ENCODE measurements around the gene TOGARAM1. TPM values are rescaled to one million over a fixed set of nuclear protein-coding genes. Genes with fewer than 3 reads are reported as not detected.

TOGARAM1 gene
- total RNA-seq: 10 to 100 TPM; 16.3 to 33.3 (median 21.0) TPM

DNA sequence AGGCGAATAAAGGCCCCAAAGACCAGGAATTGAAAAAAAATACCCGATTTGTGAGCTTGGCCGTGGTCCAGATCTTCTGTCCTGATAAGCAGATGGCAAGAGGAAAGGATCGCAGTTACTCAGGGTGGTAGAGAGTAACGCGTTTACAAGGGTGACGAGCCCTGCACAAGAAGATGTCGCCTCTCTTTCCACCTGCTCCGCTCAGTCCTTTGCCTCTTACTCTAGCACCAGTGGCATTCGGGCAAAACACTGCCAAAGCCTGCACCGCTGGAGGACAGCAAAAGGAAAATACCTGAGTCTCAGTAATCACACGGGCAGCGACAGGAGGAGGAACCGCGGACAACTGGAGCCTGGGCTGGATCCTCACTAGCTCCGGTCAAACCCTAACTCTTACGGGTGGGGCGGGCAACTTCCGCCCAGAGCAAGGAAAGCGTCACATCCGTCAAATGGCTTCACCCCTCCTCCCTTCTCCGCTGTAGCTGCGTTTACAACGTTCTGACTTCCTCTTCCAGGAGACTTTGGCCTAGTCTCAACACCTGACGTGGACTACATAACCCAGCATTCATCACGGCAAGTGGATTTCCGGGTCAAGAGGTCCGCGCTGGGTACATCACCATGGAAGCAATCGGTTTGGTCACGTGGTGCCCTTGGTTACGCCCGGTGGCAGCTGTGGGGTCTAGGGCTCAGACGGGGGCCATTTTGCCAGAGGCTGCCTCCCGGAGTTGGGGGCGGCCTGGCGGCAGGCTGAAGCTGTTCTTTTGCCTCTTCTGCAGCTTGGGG, at the start of gene TOGARAM1, which contains the start of gene KLHL28:
Gene TOGARAM1 (plus strand): TSS at position 637 of the 780 bp plus-strand sequence. CDS start 232 bp downstream, outside the sequence.
Gene KLHL28 (minus strand): TSS at position 394 of the 780 bp plus-strand sequence. CDS start 16,019 bp downstream, outside the sequence.
- TF ChIP-seq, protein P1, sequence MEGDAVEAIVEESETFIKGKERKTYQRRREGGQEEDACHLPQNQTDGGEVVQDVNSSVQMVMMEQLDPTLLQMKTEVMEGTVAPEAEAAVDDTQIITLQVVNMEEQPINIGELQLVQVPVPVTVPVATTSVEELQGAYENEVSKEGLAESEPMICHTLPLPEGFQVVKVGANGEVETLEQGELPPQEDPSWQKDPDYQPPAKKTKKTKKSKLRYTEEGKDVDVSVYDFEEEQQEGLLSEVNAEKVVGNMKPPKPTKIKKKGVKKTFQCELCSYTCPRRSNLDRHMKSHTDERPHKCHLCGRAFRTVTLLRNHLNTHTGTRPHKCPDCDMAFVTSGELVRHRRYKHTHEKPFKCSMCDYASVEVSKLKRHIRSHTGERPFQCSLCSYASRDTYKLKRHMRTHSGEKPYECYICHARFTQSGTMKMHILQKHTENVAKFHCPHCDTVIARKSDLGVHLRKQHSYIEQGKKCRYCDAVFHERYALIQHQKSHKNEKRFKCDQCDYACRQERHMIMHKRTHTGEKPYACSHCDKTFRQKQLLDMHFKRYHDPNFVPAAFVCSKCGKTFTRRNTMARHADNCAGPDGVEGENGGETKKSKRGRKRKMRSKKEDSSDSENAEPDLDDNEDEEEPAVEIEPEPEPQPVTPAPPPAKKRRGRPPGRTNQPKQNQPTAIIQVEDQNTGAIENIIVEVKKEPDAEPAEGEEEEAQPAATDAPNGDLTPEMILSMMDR (IDR thresholded peaks at IDR 0.05; ENCODE audit: low read depth): no peak

DNA sequence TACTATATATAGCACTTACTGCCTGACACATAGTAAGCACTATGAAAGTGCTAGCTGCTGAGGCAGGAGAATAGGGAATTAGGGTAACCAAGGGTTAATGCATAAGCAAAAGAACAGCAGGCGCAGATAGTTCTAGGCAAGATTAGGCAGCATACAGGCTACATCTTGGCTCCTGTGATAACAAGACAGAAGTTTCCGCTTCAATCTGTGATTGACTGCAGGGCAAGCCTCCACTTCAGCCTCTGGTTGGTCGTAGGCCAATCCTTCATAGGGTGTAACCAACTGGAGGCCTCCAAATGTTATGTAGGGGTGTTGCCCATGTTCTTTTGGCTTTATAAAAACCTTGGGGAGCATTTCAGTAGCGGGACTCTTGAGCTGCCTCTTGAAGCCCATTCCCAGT, 47.1 kb upstream of the TOGARAM1 start:
- TF ChIP-seq, protein P1 (IDR thresholded peaks at IDR 0.05; ENCODE audit: low read depth): no peak

GRCh38 chr14:44928793-44929192, 33.2 kb upstream of the TOGARAM1 start:
- TF ChIP-seq, protein P1 (IDR thresholded peaks at IDR 0.05; ENCODE audit: low read depth): no peak

- TF ChIP-seq, protein P1 (IDR thresholded peaks at IDR 0.05; ENCODE audit: low read depth): no peak
Observed at GRCh38 chr14:44935155-44935554, 26.8 kb upstream of the TOGARAM1 start.

GRCh38 chr14:44937547-44937946, 24.4 kb upstream of the TOGARAM1 start:
- TF ChIP-seq, protein P1 (IDR thresholded peaks at IDR 0.05; ENCODE audit: low read depth): no peak

- TF ChIP-seq, protein P1 (IDR thresholded peaks at IDR 0.05; ENCODE audit: low read depth): no peak
Observed at GRCh38 chr14:44940211-44940610, 21.8 kb upstream of the TOGARAM1 start.

- TF ChIP-seq, protein P1 (IDR thresholded peaks at IDR 0.05; ENCODE audit: low read depth): no peak
Observed at GRCh38 chr14:44940944-44941343, 21.0 kb upstream of the TOGARAM1 start.
